Type B pancreatic cell (in vitro differentiated cells): Measurements from ENCODE around the gene MAST4. TPM values are rescaled to one million over a fixed set of nuclear protein-coding genes. Genes with fewer than 3 reads are reported as not detected.

Source experiments
- DNase-seq: peaks from one replicate; pipeline ENCODE4 v3.0.0; 2021; ENCODE audit warnings: mixed read lengths; ENCODE audit not compliant: unreplicated experiment; ENCODE audit errors: extremely low spot score
- H3K27ac Mint-ChIP-seq: 2 replicates; pipeline ENCODE4 v1.8.0; 2021; ENCODE audit warnings: mild to moderate bottlenecking, mixed read lengths
- H3K27me3 Mint-ChIP-seq: 2 replicates; pipeline ENCODE4 v1.8.0; 2021; ENCODE audit warnings: mixed read lengths
- H3K36me3 Mint-ChIP-seq: 2 replicates; pipeline ENCODE4 v1.8.0; 2021; ENCODE audit warnings: mixed read lengths
- H3K4me1 Mint-ChIP-seq: one replicate; pipeline ENCODE4 v1.8.0; 2021; ENCODE audit warnings: mixed read lengths; ENCODE audit not compliant: unreplicated experiment
- H3K4me3 Mint-ChIP-seq: 2 replicates; pipeline ENCODE4 v1.8.0; 2021; ENCODE audit warnings: mild to moderate bottlenecking, mixed read lengths
- H3K9me3 Mint-ChIP-seq: 2 replicates; pipeline ENCODE4 v1.8.0; 2021; ENCODE audit warnings: mixed read lengths
- total RNA-seq: library from RNA; stranded (reverse); gene quantifications from 2 replicates; pipeline ENCODE4 v1.2.1, GENCODE V29; 2021; ENCODE audit warnings: low replicate concordance
- TF ChIP-seq, protein P1 (sequence below): fragments of 200-600 bp; sonication (generic); conservative IDR thresholded peaks from 2 replicates; pipeline ENCODE4 v1.5.0; 2021; ENCODE audit warnings: antibody characterized with exemption, mild to moderate bottlenecking

The MAST4 gene
- total RNA-seq, 1 donor from 2014 or later: 23.0 TPM

DNA sequence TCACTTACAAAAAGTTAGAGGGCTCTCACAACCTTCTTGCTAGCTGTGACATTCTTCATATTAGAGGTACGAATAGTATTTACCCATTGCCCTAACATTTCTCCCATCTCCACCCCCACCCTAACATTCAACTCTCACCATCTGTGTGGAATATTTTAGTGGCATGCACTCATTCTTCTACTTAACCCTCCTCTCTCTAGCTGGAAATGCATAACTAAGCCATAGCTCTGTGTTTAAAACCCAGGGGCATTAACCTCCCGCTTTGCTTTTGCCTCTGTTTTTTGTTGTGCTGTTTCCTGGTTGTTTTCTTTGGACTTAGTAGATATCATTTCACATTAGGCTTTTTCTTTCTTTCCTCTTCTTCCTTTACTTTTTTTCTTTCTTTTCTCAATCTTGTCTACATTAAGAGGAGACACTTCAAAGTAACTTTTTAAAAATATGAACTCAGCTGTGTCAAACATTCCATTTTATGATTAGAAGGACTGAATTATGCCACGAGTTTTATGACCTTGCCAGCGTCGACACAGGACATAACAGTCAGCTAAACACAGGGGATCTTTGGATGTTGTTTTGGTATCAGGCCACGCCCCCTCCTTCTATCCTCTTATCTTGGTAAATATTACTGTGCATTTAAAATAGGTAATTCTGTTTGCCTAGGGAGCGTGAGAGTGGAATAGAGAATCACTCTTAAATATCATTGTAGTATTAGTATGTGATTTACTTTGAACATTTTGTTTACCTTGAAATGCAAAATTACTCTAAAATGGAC, 364.4 kb downstream of the MAST4 start:
- peaks cover 27% of the 10 kb centered on the region for H3K4me1 Mint-ChIP-seq
- no peaks in the 10 kb centered on the region for H3K9me3 Mint-ChIP-seq
- no peaks in the 10 kb centered on the region for H3K36me3 Mint-ChIP-seq
- TF ChIP-seq, protein P1, sequence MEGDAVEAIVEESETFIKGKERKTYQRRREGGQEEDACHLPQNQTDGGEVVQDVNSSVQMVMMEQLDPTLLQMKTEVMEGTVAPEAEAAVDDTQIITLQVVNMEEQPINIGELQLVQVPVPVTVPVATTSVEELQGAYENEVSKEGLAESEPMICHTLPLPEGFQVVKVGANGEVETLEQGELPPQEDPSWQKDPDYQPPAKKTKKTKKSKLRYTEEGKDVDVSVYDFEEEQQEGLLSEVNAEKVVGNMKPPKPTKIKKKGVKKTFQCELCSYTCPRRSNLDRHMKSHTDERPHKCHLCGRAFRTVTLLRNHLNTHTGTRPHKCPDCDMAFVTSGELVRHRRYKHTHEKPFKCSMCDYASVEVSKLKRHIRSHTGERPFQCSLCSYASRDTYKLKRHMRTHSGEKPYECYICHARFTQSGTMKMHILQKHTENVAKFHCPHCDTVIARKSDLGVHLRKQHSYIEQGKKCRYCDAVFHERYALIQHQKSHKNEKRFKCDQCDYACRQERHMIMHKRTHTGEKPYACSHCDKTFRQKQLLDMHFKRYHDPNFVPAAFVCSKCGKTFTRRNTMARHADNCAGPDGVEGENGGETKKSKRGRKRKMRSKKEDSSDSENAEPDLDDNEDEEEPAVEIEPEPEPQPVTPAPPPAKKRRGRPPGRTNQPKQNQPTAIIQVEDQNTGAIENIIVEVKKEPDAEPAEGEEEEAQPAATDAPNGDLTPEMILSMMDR: no peak
- H3K27ac Mint-ChIP-seq: peak overlapping the region; percentile 53
- H3K4me3 Mint-ChIP-seq: peak overlapping the region; percentile 54
- DNase-seq: no peak
- peaks cover 2% of the 10 kb centered on the region for H3K27me3 Mint-ChIP-seq

DNA sequence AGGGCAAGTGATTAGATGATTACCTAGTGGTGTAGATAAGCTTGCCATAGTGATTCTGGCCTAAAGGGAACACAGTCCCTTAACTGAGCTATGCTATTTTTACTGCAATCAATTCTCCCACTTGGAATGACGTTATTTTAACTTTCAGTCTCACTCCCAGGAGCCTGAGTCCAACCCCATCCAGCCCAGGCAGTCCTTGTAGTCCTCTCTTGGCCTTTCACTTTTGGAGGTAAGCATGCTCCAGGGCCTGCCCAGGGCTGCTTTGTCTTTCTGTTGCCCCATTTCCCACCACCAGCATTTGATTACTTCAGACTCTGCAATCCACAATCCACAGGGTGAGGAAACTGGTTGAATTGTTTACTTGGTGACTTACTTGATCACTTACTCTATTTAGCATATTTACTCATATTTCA, 367.4 kb downstream of the MAST4 start:
- no peaks in the 10 kb centered on the region for H3K9me3 Mint-ChIP-seq
- TF ChIP-seq, protein P1: no peak
- no peaks in the 10 kb centered on the region for H3K36me3 Mint-ChIP-seq
- H3K4me1 Mint-ChIP-seq: peaks cover 23% of the 10 kb centered on the region
- H3K27ac Mint-ChIP-seq: no peak overlapping the region
- no peaks in the 10 kb centered on the region for H3K27me3 Mint-ChIP-seq
- no peak for DNase-seq
- no peak overlapping the region for H3K4me3 Mint-ChIP-seq

GRCh38 chr5:66966439-66966838, 370.2 kb downstream of the MAST4 start:
- Mint-ChIP-seq H3K27ac (no peak overlapping the region), H3K27me3 (no peaks in the 10 kb centered on the region), H3K4me3 (no peak overlapping the region), H3K4me1 (no peaks in the 10 kb centered on the region), H3K9me3 (no peaks in the 10 kb centered on the region), H3K36me3 (no peaks in the 10 kb centered on the region)
- no peak for DNase-seq
- TF ChIP-seq, protein P1: no peak

- DNase-seq: no peak
- H3K27ac Mint-ChIP-seq: no peak overlapping the region
- no peaks in the 10 kb centered on the region for H3K36me3 Mint-ChIP-seq
- H3K4me3 Mint-ChIP-seq: no peak overlapping the region
- H3K27me3 Mint-ChIP-seq: no peaks in the 10 kb centered on the region
- no peaks in the 10 kb centered on the region for H3K4me1 Mint-ChIP-seq
- no peaks in the 10 kb centered on the region for H3K9me3 Mint-ChIP-seq
- TF ChIP-seq, protein P1: no peak
These were observed 370.9 kb downstream of the MAST4 start for GRCh38 chr5:66967102-66967501.

GRCh38 chr5:66967826-66968262, 371.7 kb downstream of the MAST4 start:
- Mint-ChIP-seq H3K27ac (no peak overlapping the region), H3K4me3 (no peak overlapping the region), H3K4me1 (no peaks in the 10 kb centered on the region), H3K9me3 (no peaks in the 10 kb centered on the region), H3K36me3 (no peaks in the 10 kb centered on the region), H3K27me3 (no peaks in the 10 kb centered on the region)
- TF ChIP-seq, protein P1: no peak
- DNase-seq: no peak
